ENCODE measurements around the gene CIAO2A.
"Not testable (repeated sequence)": the region's sequence is repeated elsewhere in the genome, so short reads cannot be mapped to it uniquely, and the experiment has no call there.

CIAO2A gene

GRCh38 chr15:64092075-64092820 is 1.4 kb downstream of the CIAO2A start:
- DNase-seq (ENCODE audit: low read depth), result no peak

GRCh38 chr15:64090527-64090926 is 3.1 kb downstream of the CIAO2A start:
- no peak for TF ChIP-seq CTCF (IDR thresholded peaks at IDR 0.05; ENCODE audit: low read length, missing control alignments)
- no peak overlapping the region for H3K4me3 ChIP-seq (replicated peaks; ENCODE audit: low read depth, low read length)
- DNase-seq (ENCODE audit: low read depth), result no peak

More at GRCh38 chr15:64092075-64092820, 1.4 kb downstream of the CIAO2A start:
- peak overlapping the region; percentile 86 for H3K4me3 ChIP-seq (replicated peaks; ENCODE audit: low read depth, low read length)
- no peak for TF ChIP-seq CTCF (IDR thresholded peaks at IDR 0.05; ENCODE audit: low read length, missing control alignments)

- no peak for TF ChIP-seq CTCF (IDR thresholded peaks at IDR 0.05; ENCODE audit: low read length, missing control alignments)
- no peak overlapping the region for H3K4me3 ChIP-seq (replicated peaks; ENCODE audit: low read depth, low read length)
- DNase-seq (ENCODE audit: low read depth), result no peak
Observed at GRCh38 chr15:64089543-64090280, 3.9 kb downstream of the CIAO2A start.

GRCh38 chr15:64082757-64083156 is 10.9 kb downstream of the CIAO2A start:
- no peak for TF ChIP-seq CTCF (IDR thresholded peaks at IDR 0.05; ENCODE audit: low read length, missing control alignments)
- H3K4me3 ChIP-seq (replicated peaks; ENCODE audit: low read depth, low read length), result no peak overlapping the region
- no peak for DNase-seq (ENCODE audit: low read depth)

- not testable (repeated sequence) for DNase-seq (ENCODE audit: low read depth); H3K4me3 ChIP-seq (replicated peaks; ENCODE audit: low read depth, low read length)
Observed at GRCh38 chr15:64073496-64073895, 20.1 kb downstream of the CIAO2A start.

- DNase-seq (ENCODE audit: low read depth), result no peak
- no peak overlapping the region for H3K4me3 ChIP-seq (replicated peaks; ENCODE audit: low read depth, low read length)
- no peak for TF ChIP-seq CTCF (IDR thresholded peaks at IDR 0.05; ENCODE audit: low read length, missing control alignments)
Observed at GRCh38 chr15:64072812-64073211, 20.8 kb downstream of the CIAO2A start.

- H3K4me3 ChIP-seq (replicated peaks; ENCODE audit: low read depth, low read length), result no peak overlapping the region
- TF ChIP-seq CTCF (IDR thresholded peaks at IDR 0.05; ENCODE audit: low read length, missing control alignments), result no peak
- peak; percentile 11 for DNase-seq (ENCODE audit: low read depth)
Observed at GRCh38 chr15:64071931-64072765, 21.5 kb downstream of the CIAO2A start.

Data from fibroblast of pulmonary artery (primary cell).